ENCODE results near the gene TEX19.

TEX19 gene

GRCh38 chr17:82317394-82318168 lies 41.5 kb upstream of the TEX19 start, which contains the start of gene CD7:
Gene CD7 (minus strand): TSS chr17:82317608. CDS start chr17:82317495, 113 bp downstream.
- H3K9me3 ChIP-seq (ENCODE audit: control insufficient read depth, insufficient read depth, low read length) = no peaks in the 10 kb centered on the region
- H3K36me3 ChIP-seq (ENCODE audit: control insufficient read depth, insufficient read depth, low read length) = no peaks in the 10 kb centered on the region
- H3K9ac ChIP-seq (ENCODE audit: low read depth, low read length) = no peak within 1 kb of the TSS
- no peaks in the 10 kb centered on the region for H3K4me1 ChIP-seq (ENCODE audit: control insufficient read depth, insufficient read depth, low read length)
- H3K4me3 ChIP-seq (ENCODE audit: low read depth, low read length) = no peak within 1 kb of the TSS
- no peaks in the 10 kb centered on the region for H3K27me3 ChIP-seq (ENCODE audit: control insufficient read depth, insufficient read depth, low read length)

- Histone ChIP-seq H3K36me3 (ENCODE audit: control insufficient read depth, insufficient read depth, low read length) (no peaks in the 10 kb centered on the region), H3K27me3 (ENCODE audit: control insufficient read depth, insufficient read depth, low read length) (no peaks in the 10 kb centered on the region), H3K4me3 (ENCODE audit: low read depth, low read length) (no peak overlapping the region), H3K9ac (ENCODE audit: low read depth, low read length) (no peak overlapping the region), H3K9me3 (ENCODE audit: control insufficient read depth, insufficient read depth, low read length) (no peaks in the 10 kb centered on the region), H3K4me1 (ENCODE audit: control insufficient read depth, insufficient read depth, low read length) (no peaks in the 10 kb centered on the region)
These were observed 40.9 kb upstream of the TEX19 start for GRCh38 chr17:82318169-82318498.

GRCh38 chr17:82318772-82319606 lies 40.1 kb upstream of the TEX19 start:
- Histone ChIP-seq H3K27me3 (ENCODE audit: control insufficient read depth, insufficient read depth, low read length) (no peaks in the 10 kb centered on the region), H3K36me3 (ENCODE audit: control insufficient read depth, insufficient read depth, low read length) (no peaks in the 10 kb centered on the region), H3K4me1 (ENCODE audit: control insufficient read depth, insufficient read depth, low read length) (no peaks in the 10 kb centered on the region), H3K9me3 (ENCODE audit: control insufficient read depth, insufficient read depth, low read length) (no peaks in the 10 kb centered on the region), H3K9ac (ENCODE audit: low read depth, low read length) (no peak overlapping the region), H3K4me3 (ENCODE audit: low read depth, low read length) (no peak overlapping the region)

- H3K9me3 ChIP-seq (ENCODE audit: control insufficient read depth, insufficient read depth, low read length) = no peaks in the 10 kb centered on the region
- no peak overlapping the region for H3K4me3 ChIP-seq (ENCODE audit: low read depth, low read length)
- no peaks in the 10 kb centered on the region for H3K36me3 ChIP-seq (ENCODE audit: control insufficient read depth, insufficient read depth, low read length)
- H3K4me1 ChIP-seq (ENCODE audit: control insufficient read depth, insufficient read depth, low read length) = no peaks in the 10 kb centered on the region
- H3K27me3 ChIP-seq (ENCODE audit: control insufficient read depth, insufficient read depth, low read length) = no peaks in the 10 kb centered on the region
- no peak overlapping the region for H3K9ac ChIP-seq (ENCODE audit: low read depth, low read length)
These were observed 39.4 kb upstream of the TEX19 start for GRCh38 chr17:82319619-82320062.

- H3K9ac ChIP-seq (ENCODE audit: low read depth, low read length) = no peak overlapping the region
- H3K36me3 ChIP-seq (ENCODE audit: control insufficient read depth, insufficient read depth, low read length) = no peaks in the 10 kb centered on the region
- no peaks in the 10 kb centered on the region for H3K9me3 ChIP-seq (ENCODE audit: control insufficient read depth, insufficient read depth, low read length)
- no peaks in the 10 kb centered on the region for H3K27me3 ChIP-seq (ENCODE audit: control insufficient read depth, insufficient read depth, low read length)
- H3K4me3 ChIP-seq (ENCODE audit: low read depth, low read length) = no peak overlapping the region
- no peaks in the 10 kb centered on the region for H3K4me1 ChIP-seq (ENCODE audit: control insufficient read depth, insufficient read depth, low read length)
These were observed 38.8 kb upstream of the TEX19 start for GRCh38 chr17:82320140-82320840.

GRCh38 chr17:82320956-82321927 lies 37.8 kb upstream of the TEX19 start:
- H3K27me3 ChIP-seq (ENCODE audit: control insufficient read depth, insufficient read depth, low read length) = no peaks in the 10 kb centered on the region
- H3K36me3 ChIP-seq (ENCODE audit: control insufficient read depth, insufficient read depth, low read length) = no peaks in the 10 kb centered on the region
- no peak overlapping the region for H3K9ac ChIP-seq (ENCODE audit: low read depth, low read length)
- H3K4me3 ChIP-seq (ENCODE audit: low read depth, low read length) = no peak overlapping the region
- no peaks in the 10 kb centered on the region for H3K9me3 ChIP-seq (ENCODE audit: control insufficient read depth, insufficient read depth, low read length)
- H3K4me1 ChIP-seq (ENCODE audit: control insufficient read depth, insufficient read depth, low read length) = no peaks in the 10 kb centered on the region

DNA sequence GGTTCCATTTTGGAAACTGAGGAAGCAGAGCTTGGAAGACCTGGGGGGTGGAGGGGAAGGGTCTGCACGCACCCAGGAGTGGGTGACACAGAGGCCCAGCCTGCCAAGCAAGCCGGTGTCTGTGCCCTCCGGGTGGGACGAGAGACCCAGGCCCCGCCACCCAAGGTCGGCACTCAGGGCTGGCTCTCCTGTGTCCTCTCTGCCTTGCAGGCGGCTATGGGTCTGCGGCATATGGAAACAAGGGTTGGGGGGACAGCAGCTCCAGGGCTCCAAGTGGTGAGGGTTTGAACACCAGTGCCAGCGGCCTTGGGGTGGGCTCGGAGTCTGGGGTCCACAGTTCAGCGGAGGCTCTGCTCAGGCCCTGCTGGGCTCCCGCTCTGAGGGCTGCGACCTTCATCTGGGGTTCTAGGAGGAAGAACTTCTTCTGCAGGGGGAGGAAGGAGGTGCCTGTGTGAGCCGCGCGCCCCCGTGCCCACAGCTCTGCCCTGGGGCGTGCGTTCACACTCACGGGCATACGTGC lies 37.0 kb upstream of the TEX19 start:
- H3K36me3 ChIP-seq (ENCODE audit: control insufficient read depth, insufficient read depth, low read length) = no peaks in the 10 kb centered on the region
- H3K9me3 ChIP-seq (ENCODE audit: control insufficient read depth, insufficient read depth, low read length) = no peaks in the 10 kb centered on the region
- H3K9ac ChIP-seq (ENCODE audit: low read depth, low read length) = no peak overlapping the region
- H3K4me1 ChIP-seq (ENCODE audit: control insufficient read depth, insufficient read depth, low read length) = no peaks in the 10 kb centered on the region
- H3K4me3 ChIP-seq (ENCODE audit: low read depth, low read length) = no peak overlapping the region
- H3K27me3 ChIP-seq (ENCODE audit: control insufficient read depth, insufficient read depth, low read length) = no peaks in the 10 kb centered on the region

DNA sequence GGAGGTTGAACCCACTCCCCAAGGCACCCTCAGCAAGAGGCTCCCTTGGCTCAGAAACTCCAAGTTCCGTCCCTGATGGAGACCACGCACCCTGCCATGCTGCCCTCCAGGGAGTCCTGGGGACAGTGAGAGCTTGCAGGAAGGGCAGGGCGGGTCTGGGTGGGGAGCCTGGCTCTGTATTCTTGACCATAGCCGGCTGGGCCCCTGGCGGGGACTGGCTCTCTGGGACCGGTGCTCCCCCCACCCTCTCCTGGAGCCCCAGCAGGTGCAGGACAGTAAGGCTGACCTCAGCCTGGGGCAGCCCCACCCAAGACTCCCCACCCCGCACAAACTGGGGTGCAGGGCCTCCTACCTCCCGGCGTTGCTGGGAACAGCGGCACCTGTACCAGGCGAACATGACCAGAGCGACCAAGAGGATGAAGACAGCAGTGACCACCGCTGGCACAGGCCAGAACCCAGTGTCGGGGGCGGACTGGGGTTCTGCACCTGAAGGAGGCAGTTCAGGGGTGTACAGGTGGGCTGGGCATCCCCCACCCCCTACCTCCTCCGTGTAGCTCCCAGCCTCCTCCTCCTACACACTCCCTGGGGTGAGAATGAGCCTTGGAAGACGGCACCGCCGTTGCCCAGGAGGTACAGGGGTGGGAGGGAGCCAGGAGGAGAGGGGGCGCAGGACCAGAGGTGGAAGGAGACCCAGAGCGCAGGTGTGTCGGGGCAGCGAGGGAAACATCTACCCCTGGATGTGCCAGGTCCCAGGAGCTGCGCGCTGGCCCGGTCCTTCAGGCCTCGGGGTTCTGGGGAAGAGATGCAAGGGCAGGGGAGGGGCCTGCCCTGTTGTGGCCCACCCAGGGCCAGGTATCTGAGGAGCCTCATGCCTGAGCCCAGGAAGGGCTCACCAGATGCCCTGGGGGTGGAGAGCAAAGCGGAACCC lies 36.3 kb upstream of the TEX19 start:
- Histone ChIP-seq H3K9ac (ENCODE audit: low read depth, low read length) (no peak overlapping the region), H3K4me1 (ENCODE audit: control insufficient read depth, insufficient read depth, low read length) (peaks cover 2% of the 10 kb centered on the region), H3K27me3 (ENCODE audit: control insufficient read depth, insufficient read depth, low read length) (no peaks in the 10 kb centered on the region), H3K4me3 (ENCODE audit: low read depth, low read length) (no peak overlapping the region), H3K9me3 (ENCODE audit: control insufficient read depth, insufficient read depth, low read length) (no peaks in the 10 kb centered on the region), H3K36me3 (ENCODE audit: control insufficient read depth, insufficient read depth, low read length) (no peaks in the 10 kb centered on the region)

- Histone ChIP-seq H3K4me3 (ENCODE audit: low read depth, low read length) (no peak overlapping the region), H3K4me1 (ENCODE audit: control insufficient read depth, insufficient read depth, low read length) (peaks cover 6% of the 10 kb centered on the region), H3K27me3 (ENCODE audit: control insufficient read depth, insufficient read depth, low read length) (no peaks in the 10 kb centered on the region), H3K9ac (ENCODE audit: low read depth, low read length) (no peak overlapping the region), H3K36me3 (ENCODE audit: control insufficient read depth, insufficient read depth, low read length) (no peaks in the 10 kb centered on the region), H3K9me3 (ENCODE audit: control insufficient read depth, insufficient read depth, low read length) (no peaks in the 10 kb centered on the region)
These were observed 35.4 kb upstream of the TEX19 start for GRCh38 chr17:82323514-82324234.

Measured in iPS-15b (cell line).